ENCODE measurements around the gene MRPL30.

DNA sequence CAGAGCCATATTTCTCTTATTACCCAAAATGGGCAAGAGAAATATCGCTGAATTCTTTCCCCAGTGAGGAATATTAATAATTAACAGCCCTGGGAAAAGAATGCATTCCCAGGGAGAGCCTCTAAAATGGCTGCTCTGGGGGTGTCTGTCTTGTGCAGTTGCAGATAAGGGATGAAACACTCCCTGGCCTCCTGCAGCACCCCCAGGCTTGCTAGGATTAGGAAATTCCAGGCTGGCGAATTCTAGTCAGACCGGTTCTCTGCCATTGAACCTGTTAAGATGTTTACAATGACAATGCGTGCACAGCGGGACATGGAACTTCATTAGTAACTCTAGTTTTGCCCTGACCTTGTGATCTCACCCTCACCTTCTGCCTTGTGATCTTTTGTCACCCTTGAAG is 24.5 kb downstream of the MRPL30 start:
- no peak for TF ChIP-seq EZH2phosphoT487 (IDR thresholded peaks at IDR 0.05; ENCODE audit: insufficient read depth, low read depth)
- TF ChIP-seq EZH2 (IDR thresholded peaks at IDR 0.05; ENCODE audit: insufficient read depth, poor library complexity, severe bottlenecking) = no peak

All from GM23248 (cell line).